Effector CD4-positive, alpha-beta T cell (primary cell): Measurements from ENCODE around the gene HEG1.
"Not testable (repeated sequence)": the region's sequence is repeated elsewhere in the genome, so short reads cannot be mapped to it uniquely, and the experiment has no call there.

Source experiments
- DNase-seq: peaks from one replicate; pipeline ENCODE4 v3.0.0-alpha.2; 2020

Gene HEG1

DNA sequence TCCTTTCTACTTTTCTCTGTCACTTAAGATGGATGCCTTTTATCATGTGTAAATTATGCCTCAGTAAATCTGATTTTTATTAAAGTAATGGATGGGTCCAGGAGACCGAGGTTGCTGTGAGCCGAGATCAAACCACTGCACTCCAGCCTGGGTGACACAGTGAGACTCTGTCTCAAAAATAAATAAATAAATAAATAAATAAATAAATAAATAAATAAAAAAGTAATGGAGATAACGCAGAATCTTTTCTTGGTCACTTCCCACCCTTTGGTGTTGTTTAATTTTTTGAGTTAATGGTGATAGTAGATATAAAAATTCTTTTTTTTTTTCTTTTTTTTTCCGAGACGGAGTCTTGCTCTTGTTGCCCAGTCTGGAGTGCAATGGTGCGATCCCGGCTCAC is 77.2 kb downstream of the HEG1 start:
- DNase-seq, result no peak

DNA sequence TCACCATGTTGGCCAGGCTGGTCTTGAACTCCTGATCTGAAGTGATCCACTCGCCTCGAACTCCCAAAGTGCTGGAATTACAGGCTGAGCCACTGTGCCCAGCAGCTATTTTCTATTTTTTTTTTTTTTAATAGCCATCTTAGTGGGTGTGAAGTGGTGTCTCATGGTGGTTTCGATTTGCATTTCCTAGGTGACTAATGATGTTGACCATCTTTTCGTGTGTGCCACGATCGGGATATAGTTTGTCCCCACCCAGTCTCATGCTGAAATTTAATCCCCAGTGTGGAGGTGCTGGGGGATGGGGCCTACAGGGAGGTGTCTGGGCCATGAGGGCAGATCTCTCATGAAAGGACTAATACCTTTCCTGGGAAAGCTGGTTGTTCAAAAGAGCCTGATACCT is 79.4 kb downstream of the HEG1 start:
- DNase-seq, result no peak

DNA sequence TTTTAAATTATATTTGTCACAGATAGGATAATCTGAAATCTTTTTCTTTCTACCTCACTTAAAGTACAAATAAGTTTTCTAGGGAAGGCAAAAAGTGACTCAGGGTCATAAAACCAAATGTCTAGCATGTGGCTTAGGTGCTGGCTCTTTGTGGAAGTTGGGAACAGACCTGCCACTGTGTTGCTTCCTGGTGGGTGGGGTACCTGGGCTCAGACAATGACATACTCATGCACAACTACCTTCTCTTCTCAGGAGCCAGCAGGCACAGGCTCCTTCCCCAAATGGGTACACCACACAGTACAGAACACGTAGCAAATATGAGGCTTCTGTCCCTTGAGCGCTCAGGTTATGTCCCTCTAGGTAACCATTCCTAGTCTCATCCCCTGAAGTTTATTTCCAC is 81.1 kb downstream of the HEG1 start:
- no peak for DNase-seq

DNA sequence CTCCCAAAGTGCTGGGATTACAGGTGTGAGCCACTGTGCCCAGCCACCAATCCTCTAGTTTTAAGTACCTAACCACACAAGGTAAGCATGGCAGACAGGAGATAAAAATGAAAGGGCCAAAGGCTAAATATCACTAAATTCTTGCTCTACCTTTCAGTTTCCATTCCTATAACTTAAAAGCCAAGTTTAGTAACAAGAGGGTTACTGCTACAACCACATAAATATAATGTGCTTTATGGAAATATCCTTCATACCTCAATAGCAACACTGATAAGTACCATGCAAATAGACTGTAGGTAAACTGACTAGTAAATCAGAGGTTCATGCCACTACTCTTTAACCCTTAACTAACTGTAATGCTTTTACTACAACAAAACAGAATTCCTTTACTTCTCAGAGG is 82.5 kb downstream of the HEG1 start:
- DNase-seq, result no peak

DNA sequence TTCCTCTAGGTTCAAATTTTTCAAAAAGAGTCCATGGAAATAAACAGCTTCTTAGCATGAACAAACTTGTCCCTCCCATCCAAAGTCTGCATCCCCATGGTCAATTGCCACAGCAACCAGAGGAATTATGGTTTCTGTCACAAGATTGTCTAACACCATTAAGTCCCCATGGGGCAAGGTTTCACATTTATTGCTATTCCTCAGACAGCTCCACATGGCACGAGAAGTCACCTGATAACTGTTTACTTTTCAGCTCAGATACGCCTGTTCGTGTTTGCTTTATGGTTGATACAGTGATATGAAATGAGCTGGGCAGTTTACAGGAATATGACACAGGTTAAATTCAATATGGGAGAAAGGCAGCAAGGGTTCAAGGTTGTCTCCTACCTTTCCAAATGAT is 83.3 kb downstream of the HEG1 start:
- DNase-seq, result no peak

DNA sequence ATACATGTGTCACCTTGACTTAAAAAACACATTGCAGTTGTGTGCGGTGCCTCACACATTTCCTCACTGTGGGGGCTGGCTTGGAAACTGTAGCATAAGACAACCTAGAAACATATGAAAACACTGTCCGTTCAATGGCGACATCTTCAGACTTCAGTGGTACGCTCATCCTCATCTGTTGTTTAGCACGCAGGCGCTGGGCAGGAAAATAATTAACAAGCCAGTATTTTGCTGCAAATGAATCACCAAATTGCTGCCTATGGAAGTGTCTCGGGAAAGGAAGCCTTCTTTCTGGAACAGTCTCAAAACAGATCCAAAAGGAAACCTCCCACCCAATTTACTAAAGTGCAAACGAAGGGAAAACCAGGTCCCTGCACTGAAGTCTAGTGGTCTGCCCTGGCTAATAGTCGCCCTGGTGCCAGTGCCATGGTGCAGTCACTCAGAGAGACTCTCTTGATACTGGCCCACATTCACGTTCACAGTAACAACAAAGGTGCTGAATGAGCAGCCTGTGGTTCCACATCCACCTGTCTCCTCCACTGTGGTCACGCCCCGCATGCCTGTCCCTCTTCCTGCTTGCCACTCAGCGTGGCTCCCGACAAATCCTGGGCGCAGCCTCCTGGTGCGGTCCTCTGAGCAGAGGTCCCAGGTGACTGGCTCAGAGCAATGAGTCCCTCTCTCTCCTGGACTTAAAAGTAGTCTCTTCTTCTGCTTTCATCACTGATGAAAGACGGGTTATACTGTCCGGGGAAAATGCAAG is 85.7 kb downstream of the HEG1 start:
- no peak for DNase-seq

DNA sequence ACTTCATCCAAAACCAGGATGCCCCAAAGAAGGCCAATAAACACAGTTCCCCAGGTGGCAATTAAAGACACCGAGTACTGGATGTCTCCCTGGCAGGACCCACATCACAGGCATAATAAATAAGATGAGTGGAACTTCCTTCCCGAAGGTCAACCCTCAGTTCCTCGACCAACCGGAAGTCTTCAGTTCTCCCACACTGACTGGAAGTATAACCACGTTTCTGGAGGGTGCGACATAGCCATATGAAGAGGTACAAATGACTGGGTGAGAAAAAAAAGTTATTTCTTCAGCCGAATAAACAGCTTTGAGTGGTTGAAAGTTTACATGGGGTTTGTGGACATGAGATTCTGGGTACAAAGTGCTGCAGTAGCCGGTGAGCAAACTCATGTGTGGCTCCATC is 86.6 kb downstream of the HEG1 start:
- DNase-seq, result no peak

DNA sequence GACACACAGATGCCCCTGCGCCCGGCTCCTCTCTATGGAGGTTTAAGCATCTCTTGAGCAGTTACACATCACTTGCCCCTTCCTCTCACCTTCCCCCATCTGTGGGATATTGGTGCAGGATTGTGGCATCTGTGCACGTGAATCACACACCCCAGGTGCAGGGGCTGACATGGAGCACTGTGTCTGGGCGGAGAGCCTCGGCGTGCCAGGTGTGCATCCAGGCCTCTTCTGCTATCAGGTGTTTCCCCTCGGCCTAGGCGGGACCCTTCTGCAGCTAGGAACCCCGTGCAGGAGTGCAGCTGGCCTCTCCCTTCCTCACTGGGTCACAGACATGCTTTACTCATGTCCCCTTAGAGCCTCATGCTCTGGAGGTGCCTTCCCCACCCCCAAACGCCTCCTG is 87.8 kb downstream of the HEG1 start:
- DNase-seq, result no peak

DNA sequence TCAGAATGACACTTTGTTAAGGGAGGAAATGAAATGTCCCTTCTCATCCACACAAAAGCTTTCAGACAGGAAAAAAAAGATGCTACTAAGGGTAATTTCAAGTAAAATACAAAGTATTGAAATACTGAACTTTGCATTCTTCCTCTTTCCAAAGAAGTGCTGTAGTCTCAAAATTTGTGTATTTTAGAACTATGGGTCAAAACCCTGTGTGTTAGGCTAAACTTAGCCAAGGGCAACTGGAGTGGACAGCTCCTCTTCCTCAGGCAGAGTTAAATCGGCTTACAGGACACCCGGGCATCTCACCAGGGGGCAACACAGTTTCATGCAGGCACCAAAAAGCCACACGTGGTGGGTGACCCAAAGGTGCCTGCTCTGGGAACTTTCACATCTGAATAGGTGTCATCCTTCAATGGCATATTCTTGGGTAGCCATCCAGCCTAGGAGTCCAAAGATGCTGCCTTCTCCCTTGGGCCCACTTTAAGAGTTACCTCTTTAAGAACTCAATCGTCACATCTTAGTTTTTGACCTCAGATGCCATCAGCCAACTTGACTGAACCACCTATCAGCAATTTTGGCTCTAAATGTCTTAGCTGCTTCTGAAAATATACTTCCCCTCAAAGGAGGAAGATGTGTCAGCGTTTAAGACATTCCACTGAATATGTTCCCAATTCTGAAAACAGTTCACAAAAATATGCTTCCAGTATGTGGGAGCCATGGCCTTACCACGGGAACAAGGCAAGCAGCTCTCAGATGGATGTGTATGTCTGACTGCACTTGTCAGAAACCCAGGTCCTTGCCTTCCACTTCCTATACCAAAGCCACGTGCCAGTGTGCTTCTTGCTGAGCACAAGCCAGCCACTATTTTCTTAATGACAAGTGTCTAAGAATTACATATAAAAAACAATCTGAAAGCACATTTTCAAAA is 89.0 kb downstream of the HEG1 start:
- DNase-seq, result no peak

DNA sequence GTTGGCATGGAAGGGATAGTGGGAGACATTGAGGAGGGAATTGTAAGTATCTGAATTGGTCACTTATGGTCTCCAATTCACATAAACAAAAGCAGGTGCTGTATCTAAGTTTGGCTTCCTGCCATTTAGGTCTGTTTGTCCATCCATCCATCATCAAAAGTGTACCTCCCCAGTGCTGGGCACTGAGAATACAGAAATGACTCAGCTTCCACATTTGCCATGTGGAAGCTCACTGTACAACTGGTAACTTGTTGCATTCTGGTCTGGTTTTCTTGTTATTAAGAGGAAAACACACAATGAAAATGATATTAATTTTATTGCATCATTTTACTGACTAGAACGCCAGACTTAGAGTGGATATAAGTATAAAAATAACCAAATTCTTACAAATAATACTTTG is 90.4 kb downstream of the HEG1 start:
- no peak for DNase-seq

DNA sequence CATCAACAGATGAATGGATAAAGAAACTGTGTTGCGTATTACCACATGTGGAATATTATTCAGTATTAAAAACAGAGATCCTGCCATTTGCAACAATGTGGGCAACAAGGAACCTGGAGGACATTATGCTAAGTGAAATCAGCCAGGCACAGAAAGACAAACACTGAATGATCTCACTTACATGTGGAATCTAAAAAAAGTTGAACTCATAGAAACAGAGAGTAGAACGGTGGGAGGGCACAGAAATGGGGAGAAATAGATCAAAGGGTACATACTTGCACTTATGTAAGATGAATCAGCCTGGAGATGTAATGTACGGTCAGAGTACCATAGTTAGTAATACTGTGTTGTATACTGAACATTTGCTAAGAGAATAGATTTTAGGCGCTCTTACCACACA is 91.4 kb downstream of the HEG1 start:
- no peak for DNase-seq

DNA sequence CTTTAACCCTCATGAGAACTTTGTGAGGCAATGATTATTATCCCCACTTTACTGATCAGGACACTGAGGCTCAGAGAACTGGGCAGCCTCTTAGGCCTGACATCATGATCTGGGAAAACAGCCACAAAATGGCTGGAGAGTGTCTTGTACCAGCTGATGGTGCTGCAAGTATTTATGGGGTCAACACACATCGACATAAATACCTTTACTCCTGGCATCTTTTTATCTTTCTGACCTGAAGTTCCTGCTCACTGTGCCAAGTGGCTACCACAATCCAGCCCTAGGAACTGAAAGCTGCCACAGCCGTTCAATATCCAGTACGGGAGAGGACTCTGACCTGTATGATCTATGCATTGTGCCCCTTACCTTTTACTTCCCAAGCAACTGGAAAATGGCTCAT is 92.0 kb downstream of the HEG1 start:
- no peak for DNase-seq

DNA sequence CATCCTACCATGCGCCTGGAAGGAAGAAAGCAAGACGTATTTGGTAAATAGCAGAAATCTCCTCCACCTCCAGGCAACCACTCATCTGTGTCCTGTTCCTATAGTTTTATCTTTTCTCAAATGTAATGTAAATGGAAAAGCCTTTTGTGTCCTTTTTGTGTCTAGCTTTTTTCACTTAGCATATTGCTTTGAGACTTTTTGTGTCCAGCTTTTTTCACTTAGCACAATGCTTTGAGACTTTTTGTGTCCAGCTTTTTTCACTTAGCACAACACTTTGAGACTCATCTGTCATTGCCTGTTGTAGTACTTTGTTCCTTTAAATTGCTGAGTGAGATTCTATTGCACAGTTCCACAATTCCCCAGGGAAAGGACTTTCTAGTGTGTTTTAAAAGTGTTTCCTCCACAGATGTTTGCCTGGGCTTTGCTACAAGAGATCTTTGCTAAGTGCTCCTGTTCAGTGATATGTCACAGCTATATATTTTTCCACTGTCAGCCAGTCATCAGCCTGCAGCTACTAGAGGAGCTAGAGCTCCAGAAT is 93.3 kb downstream of the HEG1 start:
- no peak for DNase-seq

DNA sequence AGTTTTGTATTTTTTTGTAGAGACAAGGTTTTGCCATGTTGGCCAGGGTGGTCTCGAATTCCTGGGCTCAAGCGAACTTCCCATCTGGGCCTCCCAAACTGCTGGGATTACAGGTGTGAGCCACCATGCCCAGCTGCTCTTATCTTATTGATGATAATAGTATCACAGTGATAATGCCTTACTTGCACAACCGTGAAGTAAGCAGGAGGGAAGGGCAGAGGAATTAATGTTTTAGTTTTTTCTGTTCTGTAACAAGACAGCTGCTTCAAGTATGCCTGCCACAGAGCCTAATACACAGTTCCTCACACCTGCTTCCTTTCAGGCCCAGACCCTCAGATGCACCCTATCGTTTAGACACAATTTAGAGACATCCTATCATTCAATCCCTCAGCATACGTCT is 95.1 kb downstream of the HEG1 start:
- no peak for DNase-seq

DNA sequence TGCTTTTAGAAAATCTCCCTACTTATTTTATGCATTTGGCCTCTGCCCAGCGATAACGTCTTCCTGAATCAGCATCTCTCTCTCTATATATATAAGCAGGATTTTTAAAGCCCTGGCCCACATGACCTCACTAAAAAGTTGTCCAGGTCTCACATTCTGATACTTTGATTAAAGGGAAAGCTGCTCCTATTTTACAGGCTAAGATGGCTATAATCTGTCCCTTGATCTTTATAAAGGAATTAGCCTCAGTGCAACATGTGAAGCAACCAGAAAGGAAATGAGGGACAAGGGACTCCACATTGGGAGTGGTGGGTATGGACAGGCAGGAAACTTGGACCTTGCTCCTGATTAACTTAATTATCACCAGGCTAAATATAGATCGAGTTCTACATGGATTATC is 95.7 kb downstream of the HEG1 start:
- no peak for DNase-seq

DNA sequence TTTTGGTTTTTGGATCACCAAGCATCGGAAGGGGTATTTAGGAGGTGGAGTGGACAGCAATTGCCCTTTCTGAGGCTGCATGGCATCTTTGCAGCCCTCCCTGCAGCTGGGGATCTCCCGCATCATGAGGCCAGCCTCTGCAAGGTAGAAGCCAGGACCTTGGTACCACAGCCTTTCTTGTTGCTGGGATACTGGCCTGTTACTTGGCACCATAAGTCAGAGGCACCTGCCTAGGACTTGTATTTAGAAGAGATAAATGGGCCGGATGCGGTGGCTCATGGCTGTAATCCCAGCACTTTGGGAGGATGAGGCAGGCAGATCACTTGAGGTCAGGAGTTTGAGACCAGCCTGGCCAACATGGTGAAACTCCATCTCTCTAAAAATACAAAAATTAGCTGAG is 97.8 kb downstream of the HEG1 start:
- not testable (repeated sequence) for DNase-seq

DNA sequence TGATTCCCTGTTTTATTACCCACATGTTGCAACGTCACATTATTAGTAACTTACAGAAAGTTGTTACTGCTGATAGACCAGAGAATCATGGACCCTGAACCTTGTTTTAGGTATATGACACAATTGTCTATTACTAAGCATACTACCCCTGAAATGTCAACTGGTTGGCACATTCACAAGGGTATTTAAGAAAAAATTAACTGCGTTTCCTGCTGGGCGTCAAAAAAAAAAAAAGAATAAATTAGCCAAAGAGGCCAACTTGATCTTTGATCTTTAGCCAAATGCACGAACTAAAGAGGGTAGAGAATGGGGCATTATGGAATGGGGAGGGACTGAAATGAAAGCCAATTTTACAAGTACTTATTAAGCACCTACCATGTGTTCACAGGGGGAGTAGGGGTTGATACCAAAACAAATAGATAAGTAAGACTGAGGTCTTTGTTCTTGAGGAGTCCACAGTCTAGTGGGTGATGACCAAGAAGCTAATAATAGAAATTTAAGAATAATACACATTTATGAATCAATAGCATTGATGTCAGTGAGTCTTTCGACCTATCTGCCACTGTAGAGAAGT is 103.4 kb downstream of the HEG1 start:
- DNase-seq, result no peak

DNA sequence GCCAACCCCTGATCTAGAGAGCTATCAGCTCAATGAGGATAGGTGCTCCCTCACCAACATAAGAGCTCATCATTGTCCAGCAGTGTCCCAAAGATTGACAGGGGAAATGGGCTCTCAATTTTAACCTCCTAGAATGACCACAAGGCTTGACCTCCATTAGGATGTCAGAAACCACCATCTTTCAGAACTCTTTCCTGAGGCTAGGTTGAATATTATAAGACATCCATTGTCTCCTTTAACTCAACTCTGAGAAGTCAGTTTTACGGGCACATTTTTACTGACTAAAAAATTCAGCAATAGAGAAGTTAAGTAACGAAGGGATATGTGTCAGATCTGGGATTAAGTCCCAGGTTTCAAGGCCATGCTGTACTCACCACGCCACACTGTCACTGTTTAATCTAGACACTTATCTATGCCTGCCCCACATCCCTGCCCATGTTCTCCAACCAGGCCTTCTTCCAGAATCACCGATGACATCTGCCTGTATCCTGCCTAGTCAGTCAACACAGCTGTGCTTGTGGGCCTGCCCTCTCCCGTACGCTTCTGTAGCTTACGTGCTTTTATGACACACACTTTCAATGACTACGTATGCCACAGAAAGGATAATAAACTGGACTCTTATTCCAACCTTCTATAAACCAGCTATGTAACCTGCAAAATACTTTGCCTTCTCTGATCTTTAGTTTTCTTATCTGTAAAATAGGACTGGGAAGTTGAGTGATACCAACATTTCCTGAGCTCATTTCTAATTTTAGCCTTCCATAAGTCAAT is 104.1 kb downstream of the HEG1 start:
- no peak for DNase-seq

DNA sequence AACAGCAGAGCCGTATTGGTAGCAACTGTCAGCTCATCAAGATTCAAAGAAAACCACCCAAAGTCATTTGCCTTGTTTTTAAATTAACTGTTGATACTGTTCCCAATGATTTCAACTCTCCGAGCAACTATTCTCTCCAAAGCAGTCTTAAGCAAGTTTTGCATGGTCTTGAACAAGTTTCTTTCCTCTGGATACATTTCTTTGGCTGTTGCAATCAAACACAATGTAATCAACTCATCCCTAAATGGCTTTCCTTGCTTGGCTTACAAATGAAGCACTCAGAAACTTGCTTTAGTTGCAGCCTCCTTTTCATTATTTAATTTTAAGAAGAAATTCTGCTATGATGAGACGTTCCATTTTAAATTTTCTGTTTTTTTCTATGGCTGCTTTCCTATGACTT is 105.8 kb downstream of the HEG1 start:
- no peak for DNase-seq

DNA sequence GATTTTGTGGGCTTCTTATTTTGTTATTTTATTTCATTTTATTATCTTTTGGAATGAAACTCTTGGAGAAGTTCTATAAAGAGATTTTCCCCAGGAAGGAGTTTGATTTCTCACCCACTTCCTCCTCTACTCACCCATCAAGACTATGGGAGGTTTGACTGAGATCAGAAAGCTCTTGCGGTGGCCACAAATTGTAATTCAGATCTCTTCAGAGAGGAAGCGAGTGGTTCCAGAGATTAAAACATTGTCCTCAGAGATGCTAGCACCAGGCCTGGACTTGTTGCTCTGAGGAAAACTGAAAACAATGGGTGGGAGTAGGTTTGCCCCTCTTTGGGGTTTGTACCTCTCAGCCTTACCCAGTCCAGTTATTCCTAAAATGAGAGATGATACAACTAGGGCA is 113.2 kb downstream of the HEG1 start:
- no peak for DNase-seq

DNA sequence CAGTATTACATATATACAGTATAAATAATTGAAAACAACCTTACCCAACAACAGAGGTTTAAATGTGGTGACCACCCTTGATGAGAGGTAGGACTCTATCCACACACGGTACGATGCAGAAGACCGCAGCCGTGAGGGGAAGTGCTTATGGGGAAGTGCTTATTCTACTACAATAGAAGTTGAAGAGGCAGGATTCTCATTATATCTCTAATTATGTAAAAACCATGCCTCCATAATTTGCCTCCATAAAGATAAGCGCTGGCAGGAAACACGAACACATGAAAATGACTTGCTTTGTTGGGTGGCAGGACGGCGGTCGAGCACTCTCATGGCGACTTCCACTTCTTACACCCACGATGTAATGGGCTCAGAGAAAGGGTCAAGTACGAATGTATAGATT is 114.0 kb downstream of the HEG1 start:
- no peak for DNase-seq

DNA sequence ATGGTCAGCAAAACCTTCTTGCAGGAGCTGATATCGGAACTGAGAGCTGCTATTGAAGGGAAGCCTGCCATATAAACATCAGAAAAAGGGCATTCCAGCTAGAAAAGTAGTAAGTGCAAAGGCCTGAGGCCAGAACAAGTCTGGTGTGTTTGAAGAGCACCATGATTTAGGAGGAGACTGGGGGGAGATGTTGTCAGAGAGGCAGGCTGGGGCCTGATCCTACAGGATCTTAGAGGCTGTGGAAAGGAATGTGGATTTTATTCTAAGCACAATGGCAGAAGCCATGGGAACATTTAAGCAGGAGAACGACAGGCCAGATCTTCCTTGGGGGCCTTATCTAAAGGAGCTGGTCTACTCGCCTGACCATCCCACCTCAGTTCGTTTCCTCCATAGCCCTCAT is 116.1 kb downstream of the HEG1 start:
- no peak for DNase-seq

DNA sequence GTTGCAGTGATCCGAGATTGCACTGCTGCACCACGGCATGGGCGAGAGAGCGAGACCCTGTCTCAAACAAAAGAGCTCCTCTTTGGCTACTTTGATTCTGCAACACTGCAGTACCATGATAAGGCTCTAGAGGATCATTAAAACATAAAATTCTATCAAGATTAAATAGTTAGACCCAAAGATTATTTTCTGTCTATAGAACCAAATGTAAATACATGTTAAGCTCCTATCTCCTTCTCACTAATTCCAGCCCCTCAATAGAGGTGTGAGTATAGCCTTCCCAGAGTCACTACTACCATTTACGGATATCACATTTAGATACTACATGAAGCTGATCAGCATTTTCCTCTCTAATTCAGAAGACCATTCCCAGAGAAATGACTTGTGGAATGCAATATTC is 116.9 kb downstream of the HEG1 start:
- DNase-seq, result no peak
